K562 (cell line): ENCODE results near the gene LRRC75A. TPM values are rescaled to one million over a fixed set of nuclear protein-coding genes. Genes with fewer than 3 reads are reported as not detected.

Experiments used
- ATAC-seq: fragments of 200-7000 bp; cut with Tn5 transposase; 3 replicates; pipeline ENCODE4 v1.9.1; 2020; ENCODE audit warnings: moderate library complexity
- BruUV-seq: library from RNA; stranded (reverse); fragments of 400-500 nt; replicated peaks from 2 replicates; lab custom pipeline; 2021; lab: Mats Ljungman, UMichigan
- CTCF ChIA-PET: fragments of 300-600 bp; formaldehyde crosslinking; extraction: SDS; loops from one replicate; lab custom pipeline; 2021; ENCODE audit warnings: low intra/inter-chr PET ratio; lab: Yijun Ruan, JAX
- POLR2A ChIA-PET: fragments of 300-600, 350-650 bp; sonication (Branson Sonifier 250); formaldehyde crosslinking; extraction: SDS; loops from one replicate; lab custom pipeline; 2021; ENCODE audit warnings: antibody characterized with exemption, inconsistent platforms; lab: Yijun Ruan, JAX
- DNase-seq, 4 experiments: peaks; one replicate each; pipeline versions ENCODE4 v3.0.0 to v3.0.0-alpha.2; 2011 to 2018; ENCODE audit warnings: low spot score in 3 of 4, mixed read lengths in 3 of 4; ENCODE audit errors: extremely low read depth in 1 of 4
- FAIRE-seq: peaks from 2 replicates; lab custom pipeline; 2011; peaks lifted over from hg19 to GRCh38; lab: Jason Lieb, UNC
- H2AFZ ChIP-seq: 2 replicates; pipeline ENCODE4 v1.6.0; 2011; ENCODE audit warnings: low read depth, low read length, control low read depth, inconsistent platforms
- H3K27ac ChIP-seq: fragments of 200-600 bp; 3 replicates; pipeline ENCODE4 v1.8.0; 2011; ENCODE audit warnings: low read depth, mild to moderate bottlenecking, control low read depth, inconsistent platforms, low read length, moderate library complexity, mixed read lengths; ENCODE audit errors: extremely low read depth
- H3K27me3 ChIP-seq, 2 experiments: fragments of 300-600 bp in 1 of 2; 2 replicates in 1 of 2; 3 replicates in 1 of 2; pipeline versions ENCODE4 v1.6.0 to v1.8.0; 2011; ENCODE audit warnings: inconsistent platforms in 2 of 2, low read length in 2 of 2, mild to moderate bottlenecking in 1 of 2, mixed read lengths in 1 of 2, moderate library complexity in 1 of 2; ENCODE audit not compliant: control insufficient read depth in 2 of 2, insufficient read depth in 2 of 2
- H3K36me3 ChIP-seq: fragments of 300-600 bp; 3 replicates; pipeline ENCODE4 v1.8.0; 2011; ENCODE audit warnings: mild to moderate bottlenecking, low read length, inconsistent platforms; ENCODE audit not compliant: control insufficient read depth, insufficient read depth
- H3K4me1 ChIP-seq, 2 experiments: fragments of 200-600 bp in 1 of 2; replicated peaks in 1 of 2; 2 replicates in 1 of 2; 3 replicates in 1 of 2; pipeline versions ENCODE4 v1.5.1 to v1.8.0; 2011; ENCODE audit warnings: inconsistent platforms in 2 of 2, low read length in 2 of 2, mild to moderate bottlenecking in 1 of 2, mixed read lengths in 1 of 2, moderate library complexity in 1 of 2; ENCODE audit not compliant: control insufficient read depth in 2 of 2, insufficient read depth in 2 of 2
- H3K4me2 ChIP-seq: 2 replicates; pipeline ENCODE4 v1.6.1; 2011; ENCODE audit warnings: low read length, control low read depth, inconsistent platforms, mixed read lengths; ENCODE audit not compliant: insufficient read depth
- H3K4me3 ChIP-seq: fragments of 200-600 bp; sonication (generic), shearing (Covaris generic); 2 replicates; pipeline ENCODE4 v1.5.1; 2016; ENCODE audit warnings: control low read depth, inconsistent platforms
- H3K79me2 ChIP-seq: fragments of 200-600 bp; 3 replicates; pipeline ENCODE4 v1.8.0; 2011; ENCODE audit warnings: low read length, inconsistent platforms; ENCODE audit not compliant: control insufficient read depth, insufficient read depth
- H3K9ac ChIP-seq, 2 experiments: 2 replicates each; pipeline versions ENCODE4 v1.6.0 to v1.6.1; 2011; ENCODE audit warnings: low read depth in 2 of 2, low read length in 2 of 2, control low read depth in 1 of 2, inconsistent platforms in 1 of 2, mild to moderate bottlenecking in 1 of 2, mixed read lengths in 1 of 2; ENCODE audit not compliant: insufficient read depth in 1 of 2
- H3K9me1 ChIP-seq: one replicate; pipeline ENCODE4 v1.6.0; 2011; ENCODE audit warnings: inconsistent platforms, mild to moderate bottlenecking, low read length, moderate library complexity; ENCODE audit not compliant: control insufficient read depth, insufficient read depth
- H3K9me3 ChIP-seq: replicated peaks from 2 replicates; pipeline ENCODE4 v1.5.1; 2011; ENCODE audit warnings: low read depth, low read length, inconsistent platforms; ENCODE audit not compliant: control insufficient read depth, insufficient read depth
- H4K20me1 ChIP-seq: replicated peaks from 2 replicates; pipeline ENCODE4 v1.6.1; 2011; ENCODE audit warnings: low read length, inconsistent platforms, mixed read lengths; ENCODE audit not compliant: control insufficient read depth, insufficient read depth
- C11orf30 ChIP-seq: fragments of 450-650 bp; IDR thresholded peaks from 2 replicates; pipeline ENCODE4 v1.6.1; 2016; ENCODE audit warnings: low read depth, mild to moderate bottlenecking
- CHAMP1 ChIP-seq: fragments of 450-650 bp; IDR thresholded peaks from 2 replicates; pipeline ENCODE4 v1.6.1; 2016; ENCODE audit warnings: mild to moderate bottlenecking
- DDX20 ChIP-seq: fragments of 450-650 bp; IDR thresholded peaks from 2 replicates; pipeline ENCODE4 v1.6.1; 2016; ENCODE audit warnings: missing genetic modification characterization, low read depth, mild to moderate bottlenecking, missing compliant biosample characterization, moderate library complexity
- DNMT1 ChIP-seq: fragments of 450-650 bp; IDR thresholded peaks from 2 replicates; pipeline ENCODE4 v1.6.1; 2016; ENCODE audit warnings: antibody characterized with exemption, mild to moderate bottlenecking
- EHMT2 ChIP-seq: fragments of 450-650 bp; IDR thresholded peaks from 2 replicates; pipeline ENCODE4 v1.6.1; 2018; ENCODE audit warnings: antibody characterized with exemption
- HDGF ChIP-seq: fragments of 450-650 bp; IDR thresholded peaks from 2 replicates; pipeline ENCODE4 v1.6.1; 2016
- HNRNPL ChIP-seq: fragments of 200-400 bp; formaldehyde crosslinking; IDR thresholded peaks from 2 replicates; pipeline ENCODE4 v1.6.1; 2017; ENCODE audit warnings: low read depth, mild to moderate bottlenecking, low read length
- HNRNPUL1 ChIP-seq: fragments of 200-400 bp; formaldehyde crosslinking; IDR thresholded peaks from 2 replicates; pipeline ENCODE4 v1.6.1; 2017; ENCODE audit warnings: low read length
- MXI1 ChIP-seq: IDR thresholded peaks from 2 replicates; pipeline ENCODE4 v1.6.1; 2011; ENCODE audit warnings: low read depth, mild to moderate bottlenecking, improper control_type of control experiment, low read length
- NR2C2 ChIP-seq, 2 experiments: fragments of 200-800 bp in 1 of 2; sonication (Bioruptor generic) in 1 of 2; sonication (generic) in 1 of 2; formaldehyde crosslinking in 1 of 2; IDR thresholded peaks; 2 replicates each; pipeline versions ENCODE4 v1.6.1 to v1.8.0; 2016 to 2022; ENCODE audit warnings: mild to moderate bottlenecking in 1 of 2, missing compliant biosample characterization in 1 of 2, missing genetic modification characterization in 1 of 2, missing genetic modification reagents in 1 of 2
- PHF20 ChIP-seq: fragments of 450-650 bp; IDR thresholded peaks from 2 replicates; pipeline ENCODE4 v1.6.1; 2018; ENCODE audit not compliant: partially characterized antibody
- RAD51 ChIP-seq: fragments of 450-650 bp; IDR thresholded peaks from 2 replicates; pipeline ENCODE4 v1.7.1; 2016; ENCODE audit warnings: low read depth, mild to moderate bottlenecking, borderline replicate concordance
- SMAD4 ChIP-seq: fragments of 250-450 bp; sonication (Bioruptor Pico); conservative IDR thresholded peaks from 2 replicates; pipeline ENCODE4 v1.8.0; 2021; ENCODE audit warnings: inconsistent platforms, mild to moderate bottlenecking, moderate library complexity
- ZNF384 ChIP-seq: IDR thresholded peaks from 2 replicates; pipeline ENCODE4 v1.6.1; 2012; ENCODE audit warnings: low read depth, low read length, improper control_type of control experiment
- ZNF77 ChIP-seq: fragments of 250-450 bp; sonication (Bioruptor Pico); IDR thresholded peaks from 2 replicates; pipeline ENCODE4 v1.5.0; 2020
- WGBS: fragments of 100-300 bp; shearing (Covaris generic); methylation state at CpG from one replicate; pipeline ENCODE4 v1.1.6; 2016; ENCODE audit warnings: low coverage, mixed read lengths; ENCODE audit not compliant: insufficient coverage; ENCODE audit errors: missing lambda C conversion rate; 5-methylcytosine and 5-hydroxymethylcytosine counted together
- in situ Hi-C: fragments of 300-500 bp; cut with MboI; formaldehyde crosslinking; loops from 4 replicates; pipeline ENCODE4 v1.15.0; 2018; ENCODE audit warnings: inconsistent platforms, mixed read lengths
- intact Hi-C: fragments of 100-400 bp; cut with micrococcal nuclease; formaldehyde crosslinking; loops from 2 replicates; pipeline ENCODE4 v1.14.2; 2022
- polyA plus RNA-seq, 8 experiments: library from polyadenylated mRNA; depleted of rRNA in 4 of 8; stranded (reverse) in 5 of 8; unstranded in 3 of 8; fragments of >200 nt; fragmentation: Nextera tagmentation in 2 of 8; fragmentation: Illumina TruSeq in 1 of 8; extraction: Ambion mirVana in 2 of 8; extraction: Trizol in 1 of 8; gene quantifications; 2 replicates each; pipeline versions ENCODE4 v1.2.1 to v1.2.3, GENCODE V29; 2011 to 2014; ENCODE audit warnings: inconsistent platforms in 1 of 8, missing spikeins in 1 of 8
- total RNA-seq, 7 experiments: library from RNA; depleted of rRNA in 6 of 7; stranded (reverse); fragments of >200 nt in 6 of 7; fragmentation: Illumina TruSeq in 2 of 7; extraction: Trizol in 2 of 7; gene quantifications; 2 replicates each; pipeline versions ENCODE4 v1.2.1 to v1.2.3, GENCODE V29; 2011 to 2021; ENCODE audit warnings: low replicate concordance in 1 of 7
- TF ChIP-seq, protein P1 (sequence below): fragments of 250-450 bp; sonication (Bioruptor Pico); IDR thresholded peaks from 2 replicates; pipeline ENCODE4 v1.8.0; 2021; ENCODE audit warnings: mild to moderate bottlenecking, moderate library complexity

Gene LRRC75A
- total and polyA plus RNA-seq, 9 of the 15 experiments (the other 6 are each of a cell fraction or from before 2014, with no cell fraction given), result 0.04 to 0.34 (median 0.08) TPM; not detected in 5

- no peaks in the 10 kb centered on the region for H4K20me1 ChIP-seq
- no TSS peak for BruUV-seq
- peak overlapping the region; percentile 74 for H3K27ac ChIP-seq
- FAIRE-seq, result no peak
- CTCF ChIA-PET, result no interaction called here
- DNase-seq, result no peak
- H3K4me1 ChIP-seq, result peaks cover 37 to 44% of the 10 kb centered on the region in 2 experiments
- H3K4me2 ChIP-seq, result peak overlapping the region; percentile 14
- no peak overlapping the region for H2AFZ ChIP-seq
- H3K4me3 ChIP-seq, result no peak overlapping the region
- no peaks in the 10 kb centered on the region for H3K9me3 ChIP-seq
- POLR2A ChIA-PET, result interaction anchor here (0.7 to 1.4 kb wide), 4 partner anchors 9 to 68 kb away, joined by 3 to 12 read pairs (median 4); partner anchors contain the start of gene UBB
- H3K9me1 ChIP-seq, result peaks cover 4% of the 10 kb centered on the region
- H3K36me3 ChIP-seq, result peaks cover 48% of the 10 kb centered on the region; the same call in 2 of the 3 replicates
- H3K9ac ChIP-seq, result peak overlapping the region; percentile 18 to 81; a peak in 3 of 4 replicates
- TF ChIP-seq C11orf30, result no peak
- TF ChIP-seq HDGF, result no peak
- no peak for TF ChIP-seq CHAMP1
- no peak for TF ChIP-seq ZNF384
- TF ChIP-seq NR2C2 (CRISPR knock-in tag; IDR thresholded peaks at IDR 0.05), result no peak
- no peak for TF ChIP-seq NR2C2 (tag; IDR thresholded peaks at IDR 0.05)
- TF ChIP-seq MXI1, result no peak
- no peak for TF ChIP-seq DDX20 (tag)
- no peak for TF ChIP-seq RAD51
- TF ChIP-seq PHF20, result no peak
- no peak for TF ChIP-seq DNMT1
- TF ChIP-seq, protein P1, sequence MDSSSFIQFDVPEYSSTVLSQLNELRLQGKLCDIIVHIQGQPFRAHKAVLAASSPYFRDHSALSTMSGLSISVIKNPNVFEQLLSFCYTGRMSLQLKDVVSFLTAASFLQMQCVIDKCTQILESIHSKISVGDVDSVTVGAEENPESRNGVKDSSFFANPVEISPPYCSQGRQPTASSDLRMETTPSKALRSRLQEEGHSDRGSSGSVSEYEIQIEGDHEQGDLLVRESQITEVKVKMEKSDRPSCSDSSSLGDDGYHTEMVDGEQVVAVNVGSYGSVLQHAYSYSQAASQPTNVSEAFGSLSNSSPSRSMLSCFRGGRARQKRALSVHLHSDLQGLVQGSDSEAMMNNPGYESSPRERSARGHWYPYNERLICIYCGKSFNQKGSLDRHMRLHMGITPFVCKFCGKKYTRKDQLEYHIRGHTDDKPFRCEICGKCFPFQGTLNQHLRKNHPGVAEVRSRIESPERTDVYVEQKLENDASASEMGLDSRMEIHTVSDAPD (CRISPR knock-in tag), result no peak
- no peak for TF ChIP-seq HNRNPUL1
- TF ChIP-seq HNRNPL, result no peak
- TF ChIP-seq EHMT2, result no peak
- no peak for TF ChIP-seq SMAD4
- TF ChIP-seq ZNF77 (CRISPR knock-in tag), result no peak
- in situ Hi-C loops (no loop called here), intact Hi-C loops (no loop called here)
- ATAC-seq, result no peak
- 80% methylated on average over 1 of the region's 2 CpGs for WGBS
- H3K79me2 ChIP-seq, result peaks cover 54% of the 10 kb centered on the region
- no peaks in the 10 kb centered on the region for H3K27me3 ChIP-seq
Observed at GRCh38 chr17:16418685-16419068, 73.3 kb downstream of the LRRC75A start.
